Measurements from ENCODE around the gene DOCK10. TPM values are rescaled to one million over a fixed set of nuclear protein-coding genes. Genes with fewer than 3 reads are reported as not detected.
A peak's percentile ranks its signal among the peaks of the same experiment; 100 is the strongest.

The DOCK10 gene
- total RNA-seq, 1 experiment from 2014 or later = 0.96 TPM

DNA sequence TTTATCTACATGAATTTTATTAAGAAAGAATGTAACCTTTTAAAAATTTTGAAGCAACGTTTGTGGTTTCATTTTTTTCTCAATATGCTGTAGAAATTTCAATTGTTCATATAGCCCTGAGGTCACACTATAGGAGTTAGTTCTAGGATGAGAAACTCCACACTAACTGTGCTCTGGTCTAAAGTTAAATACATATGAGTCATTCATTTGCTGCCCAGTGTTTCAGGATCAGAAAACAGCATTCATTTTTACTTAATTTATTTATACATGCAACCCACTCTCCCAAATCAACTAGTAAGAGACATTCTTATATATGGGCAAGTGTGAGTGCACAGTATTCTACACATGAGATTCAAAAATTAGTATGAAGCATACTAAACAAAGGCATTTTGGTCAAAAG, 137.9 kb downstream of the DOCK10 start:
- intact Hi-C loops (cut with micrococcal nuclease) = no loop called here
- no TSS peak for BruUV-seq (replicated peaks)
- POLR2A ChIA-PET = no interaction called here
- Mint-ChIP-seq H3K4me1 (ENCODE audit: insufficient read depth, unreplicated experiment) (no peaks in the 10 kb centered on the region), H3K27me3 (ENCODE audit: insufficient read depth, unreplicated experiment) (no peaks in the 10 kb centered on the region), H3K4me3 (ENCODE audit: unreplicated experiment) (no peak overlapping the region), H3K9me3 (ENCODE audit: unreplicated experiment) (no peaks in the 10 kb centered on the region), H3K27ac (ENCODE audit: low read depth, unreplicated experiment) (no peak overlapping the region), H3K36me3 (ENCODE audit: insufficient read depth, unreplicated experiment) (no peaks in the 10 kb centered on the region)
- peak; percentile 42 for DNase-seq (ENCODE audit: unreplicated experiment)
- CTCF ChIA-PET = interaction anchor here (1.0 kb wide), 1 partner anchor 97 kb away, joined by 3 read pairs; no protein-coding TSS in a partner anchor
- TF ChIP-seq, protein P1, sequence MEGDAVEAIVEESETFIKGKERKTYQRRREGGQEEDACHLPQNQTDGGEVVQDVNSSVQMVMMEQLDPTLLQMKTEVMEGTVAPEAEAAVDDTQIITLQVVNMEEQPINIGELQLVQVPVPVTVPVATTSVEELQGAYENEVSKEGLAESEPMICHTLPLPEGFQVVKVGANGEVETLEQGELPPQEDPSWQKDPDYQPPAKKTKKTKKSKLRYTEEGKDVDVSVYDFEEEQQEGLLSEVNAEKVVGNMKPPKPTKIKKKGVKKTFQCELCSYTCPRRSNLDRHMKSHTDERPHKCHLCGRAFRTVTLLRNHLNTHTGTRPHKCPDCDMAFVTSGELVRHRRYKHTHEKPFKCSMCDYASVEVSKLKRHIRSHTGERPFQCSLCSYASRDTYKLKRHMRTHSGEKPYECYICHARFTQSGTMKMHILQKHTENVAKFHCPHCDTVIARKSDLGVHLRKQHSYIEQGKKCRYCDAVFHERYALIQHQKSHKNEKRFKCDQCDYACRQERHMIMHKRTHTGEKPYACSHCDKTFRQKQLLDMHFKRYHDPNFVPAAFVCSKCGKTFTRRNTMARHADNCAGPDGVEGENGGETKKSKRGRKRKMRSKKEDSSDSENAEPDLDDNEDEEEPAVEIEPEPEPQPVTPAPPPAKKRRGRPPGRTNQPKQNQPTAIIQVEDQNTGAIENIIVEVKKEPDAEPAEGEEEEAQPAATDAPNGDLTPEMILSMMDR (IDR thresholded peaks at IDR 0.05; ENCODE audit: unreplicated experiment) = no peak

DNA sequence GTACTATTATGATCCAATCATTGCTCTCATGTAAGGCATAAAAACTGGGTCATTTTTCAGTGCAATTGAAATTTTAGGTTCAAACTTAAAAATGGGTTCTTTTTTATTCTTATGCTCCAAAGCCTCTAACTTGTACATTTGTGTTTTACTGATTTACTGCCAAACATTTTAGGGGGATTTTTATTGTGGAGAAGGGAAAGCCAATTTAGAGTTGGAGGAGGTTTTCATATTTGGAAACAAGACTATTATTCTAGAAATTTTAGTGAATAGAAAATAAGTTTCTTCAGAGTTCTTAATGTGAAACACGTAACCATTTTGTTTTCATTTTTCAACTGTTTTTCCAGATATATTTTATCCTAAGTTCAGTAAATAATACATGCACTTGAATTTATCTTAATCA, 138.6 kb downstream of the DOCK10 start:
- BruUV-seq (replicated peaks) = no TSS peak
- Mint-ChIP-seq H3K36me3 (ENCODE audit: insufficient read depth, unreplicated experiment) (no peaks in the 10 kb centered on the region), H3K4me1 (ENCODE audit: insufficient read depth, unreplicated experiment) (no peaks in the 10 kb centered on the region), H3K4me3 (ENCODE audit: unreplicated experiment) (no peak overlapping the region), H3K27ac (ENCODE audit: low read depth, unreplicated experiment) (no peak overlapping the region), H3K9me3 (ENCODE audit: unreplicated experiment) (no peaks in the 10 kb centered on the region), H3K27me3 (ENCODE audit: insufficient read depth, unreplicated experiment) (no peaks in the 10 kb centered on the region)
- intact Hi-C loops (cut with micrococcal nuclease) = no loop called here
- no peak for DNase-seq (ENCODE audit: unreplicated experiment)
- ChIA-PET CTCF (no interaction called here), POLR2A (no interaction called here)
- TF ChIP-seq, protein P1 (IDR thresholded peaks at IDR 0.05; ENCODE audit: unreplicated experiment) = no peak

DNA sequence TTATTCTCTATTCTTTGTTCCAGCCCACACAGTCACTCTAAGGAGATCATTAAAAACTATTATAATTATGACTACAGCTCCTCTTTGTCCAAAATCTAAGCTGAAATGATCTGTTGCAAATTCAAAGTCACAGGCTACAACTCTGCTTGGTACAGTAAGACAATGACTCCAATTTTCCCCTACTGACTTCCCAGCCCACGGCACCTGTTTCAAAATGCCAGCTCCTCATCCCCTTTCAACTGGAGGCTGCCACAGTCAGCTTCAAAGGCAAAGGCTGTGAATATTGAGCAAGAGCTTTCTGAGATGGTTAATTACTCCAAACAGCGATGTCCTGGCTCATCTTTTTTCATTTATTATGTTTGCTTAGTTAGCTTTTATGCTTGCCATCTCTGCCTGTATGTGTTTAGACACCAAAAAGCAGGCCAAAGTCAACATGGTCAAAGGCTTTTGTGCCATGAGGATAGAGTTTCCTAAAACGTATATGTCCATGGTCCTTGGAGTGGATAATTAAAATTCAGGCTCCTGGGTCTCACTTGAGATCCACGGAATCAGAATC, 141.1 kb downstream of the DOCK10 start:
- TF ChIP-seq, protein P1 (IDR thresholded peaks at IDR 0.05; ENCODE audit: unreplicated experiment) = no peak
- CTCF ChIA-PET = interaction anchor here (0.6 to 1.3 kb wide), 3 partner anchors 8 to 356 kb away, joined by 3 read pairs; no protein-coding TSS in a partner anchor
- H3K4me3 Mint-ChIP-seq (ENCODE audit: unreplicated experiment) = no peak overlapping the region
- BruUV-seq (replicated peaks) = no TSS peak
- DNase-seq (ENCODE audit: unreplicated experiment) = no peak
- no peaks in the 10 kb centered on the region for H3K4me1 Mint-ChIP-seq (ENCODE audit: insufficient read depth, unreplicated experiment)
- H3K27me3 Mint-ChIP-seq (ENCODE audit: insufficient read depth, unreplicated experiment) = no peaks in the 10 kb centered on the region
- intact Hi-C loops (cut with micrococcal nuclease) = no loop called here
- H3K27ac Mint-ChIP-seq (ENCODE audit: low read depth, unreplicated experiment) = no peak overlapping the region
- no peaks in the 10 kb centered on the region for H3K36me3 Mint-ChIP-seq (ENCODE audit: insufficient read depth, unreplicated experiment)
- no peaks in the 10 kb centered on the region for H3K9me3 Mint-ChIP-seq (ENCODE audit: unreplicated experiment)
- POLR2A ChIA-PET = interaction anchor here (1.0 kb wide), 1 partner anchor 9 kb away, joined by 3 read pairs; no protein-coding TSS in a partner anchor

DNA sequence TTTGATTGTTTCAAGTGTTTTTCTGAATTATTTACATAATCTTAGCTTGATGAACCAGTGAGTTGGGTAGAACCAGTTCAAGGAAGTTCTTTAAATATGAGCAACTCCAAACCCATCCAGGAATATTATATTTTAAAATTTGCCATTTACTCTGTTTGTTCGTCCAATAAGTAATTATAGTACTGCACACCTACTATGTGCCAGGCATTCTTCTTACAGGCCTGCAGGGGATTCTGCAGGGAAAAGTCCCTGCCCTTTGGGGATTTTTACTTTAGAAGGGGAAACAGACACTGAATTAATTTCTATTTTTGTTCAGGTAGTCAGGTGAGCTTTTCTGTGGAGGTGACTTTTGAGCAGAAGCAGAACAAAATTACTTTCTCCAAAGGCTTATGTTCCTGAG, 146.9 kb downstream of the DOCK10 start:
- no peaks in the 10 kb centered on the region for H3K9me3 Mint-ChIP-seq (ENCODE audit: unreplicated experiment)
- intact Hi-C loops (cut with micrococcal nuclease) = no loop called here
- CTCF ChIA-PET = interaction anchor here (1.2 kb wide), 1 partner anchor 89 kb away, joined by 3 read pairs; no protein-coding TSS in a partner anchor
- no TSS peak for BruUV-seq (replicated peaks)
- POLR2A ChIA-PET = interaction anchor here (0.6 to 5.5 kb wide), 3 partner anchors 9 to 103 kb away, joined by 3 to 25 read pairs (median 15); no protein-coding TSS in a partner anchor
- no peaks in the 10 kb centered on the region for H3K4me1 Mint-ChIP-seq (ENCODE audit: insufficient read depth, unreplicated experiment)
- no peaks in the 10 kb centered on the region for H3K36me3 Mint-ChIP-seq (ENCODE audit: insufficient read depth, unreplicated experiment)
- no peak overlapping the region for H3K27ac Mint-ChIP-seq (ENCODE audit: low read depth, unreplicated experiment)
- TF ChIP-seq, protein P1 (IDR thresholded peaks at IDR 0.05; ENCODE audit: unreplicated experiment) = no peak
- no peak overlapping the region for H3K4me3 Mint-ChIP-seq (ENCODE audit: unreplicated experiment)
- H3K27me3 Mint-ChIP-seq (ENCODE audit: insufficient read depth, unreplicated experiment) = no peaks in the 10 kb centered on the region
- no peak for DNase-seq (ENCODE audit: unreplicated experiment)

Measured in MCF 10A (cell line).